HG03442 (cell line): Measurements from ENCODE around the gene KCTD13.
"Not testable (repeated sequence)": the region's sequence is repeated elsewhere in the genome, so short reads cannot be mapped to it uniquely, and the experiment has no call there.

Source experiments
- ATAC-seq: cut with Tn5 transposase; IDR thresholded peaks from one replicate; pipeline ENCODE4 v1.9.1; 2021; ENCODE audit warnings: mild to moderate bottlenecking, moderate library complexity; ENCODE audit not compliant: unreplicated experiment

KCTD13 gene, protein sequence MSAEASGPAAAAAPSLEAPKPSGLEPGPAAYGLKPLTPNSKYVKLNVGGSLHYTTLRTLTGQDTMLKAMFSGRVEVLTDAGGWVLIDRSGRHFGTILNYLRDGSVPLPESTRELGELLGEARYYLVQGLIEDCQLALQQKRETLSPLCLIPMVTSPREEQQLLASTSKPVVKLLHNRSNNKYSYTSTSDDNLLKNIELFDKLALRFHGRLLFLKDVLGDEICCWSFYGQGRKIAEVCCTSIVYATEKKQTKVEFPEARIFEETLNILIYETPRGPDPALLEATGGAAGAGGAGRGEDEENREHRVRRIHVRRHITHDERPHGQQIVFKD

DNA sequence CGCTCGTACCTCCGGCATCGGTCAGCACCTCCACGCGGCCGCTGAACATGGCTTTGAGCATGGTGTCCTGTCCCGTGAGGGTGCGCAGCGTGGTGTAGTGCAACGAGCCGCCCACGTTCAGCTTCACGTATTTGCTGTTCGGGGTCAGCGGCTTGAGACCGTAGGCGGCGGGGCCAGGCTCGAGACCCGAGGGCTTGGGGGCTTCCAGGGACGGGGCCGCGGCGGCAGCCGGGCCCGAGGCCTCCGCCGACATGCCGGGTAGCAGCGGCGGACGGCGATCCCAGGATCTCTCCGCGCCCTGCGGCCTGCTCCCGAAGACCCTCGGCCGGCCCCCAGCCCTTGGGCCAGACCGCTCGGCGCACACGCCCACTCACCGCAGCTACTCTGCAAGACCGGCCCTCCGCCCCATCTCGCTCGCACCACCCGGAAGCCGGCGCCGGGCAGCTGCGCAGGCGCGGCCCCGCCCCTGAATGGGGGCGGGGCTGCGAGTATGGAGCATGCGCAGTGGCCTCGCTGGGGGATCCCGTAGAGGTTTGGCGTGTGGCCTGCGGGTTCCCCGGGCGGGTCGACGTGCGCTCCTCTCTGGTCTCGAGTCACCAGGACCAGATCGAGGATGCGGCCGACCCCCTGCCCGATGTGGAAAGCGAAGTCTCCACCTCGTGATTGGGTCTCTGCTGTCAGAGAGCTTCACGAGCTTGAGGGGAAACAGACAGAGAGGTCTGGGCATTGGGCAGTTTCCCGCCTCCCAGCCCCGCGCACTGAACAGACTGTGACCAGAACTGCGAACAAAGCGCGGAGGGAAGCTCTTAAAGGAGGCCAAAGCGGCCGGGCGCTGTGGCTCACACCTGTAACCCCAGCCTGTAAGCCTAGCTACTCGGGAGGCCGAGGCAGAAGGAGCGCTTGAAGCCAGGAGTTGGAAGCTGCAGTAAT lies at the start of gene KCTD13:
TSS of gene KCTD13 (minus strand) at position 446 of the 930 bp plus-strand sequence. CDS start at position 253, 193 bp downstream.
- ATAC-seq, result peak; percentile 89

DNA sequence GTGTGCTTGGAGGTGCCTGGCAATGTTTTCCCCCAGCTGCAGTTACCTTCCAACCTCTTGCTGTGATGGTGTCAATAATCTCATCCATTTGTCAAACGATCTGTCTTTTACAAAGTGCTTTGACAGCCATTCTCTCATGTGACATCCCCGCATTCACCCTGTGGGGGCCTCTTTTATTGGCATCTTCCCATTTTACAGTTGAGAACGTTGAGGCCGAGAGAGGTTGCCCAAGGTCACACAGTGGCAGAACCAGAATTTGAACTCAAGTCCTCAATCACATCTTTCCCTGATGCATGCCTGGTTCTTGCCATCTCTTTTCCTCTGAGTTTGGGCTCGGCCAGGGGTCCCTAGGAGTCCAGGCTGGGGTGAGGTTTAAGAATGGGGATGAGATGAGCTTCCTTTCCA lies 49.1 kb upstream of the KCTD13 start:
- ATAC-seq, result no peak

DNA sequence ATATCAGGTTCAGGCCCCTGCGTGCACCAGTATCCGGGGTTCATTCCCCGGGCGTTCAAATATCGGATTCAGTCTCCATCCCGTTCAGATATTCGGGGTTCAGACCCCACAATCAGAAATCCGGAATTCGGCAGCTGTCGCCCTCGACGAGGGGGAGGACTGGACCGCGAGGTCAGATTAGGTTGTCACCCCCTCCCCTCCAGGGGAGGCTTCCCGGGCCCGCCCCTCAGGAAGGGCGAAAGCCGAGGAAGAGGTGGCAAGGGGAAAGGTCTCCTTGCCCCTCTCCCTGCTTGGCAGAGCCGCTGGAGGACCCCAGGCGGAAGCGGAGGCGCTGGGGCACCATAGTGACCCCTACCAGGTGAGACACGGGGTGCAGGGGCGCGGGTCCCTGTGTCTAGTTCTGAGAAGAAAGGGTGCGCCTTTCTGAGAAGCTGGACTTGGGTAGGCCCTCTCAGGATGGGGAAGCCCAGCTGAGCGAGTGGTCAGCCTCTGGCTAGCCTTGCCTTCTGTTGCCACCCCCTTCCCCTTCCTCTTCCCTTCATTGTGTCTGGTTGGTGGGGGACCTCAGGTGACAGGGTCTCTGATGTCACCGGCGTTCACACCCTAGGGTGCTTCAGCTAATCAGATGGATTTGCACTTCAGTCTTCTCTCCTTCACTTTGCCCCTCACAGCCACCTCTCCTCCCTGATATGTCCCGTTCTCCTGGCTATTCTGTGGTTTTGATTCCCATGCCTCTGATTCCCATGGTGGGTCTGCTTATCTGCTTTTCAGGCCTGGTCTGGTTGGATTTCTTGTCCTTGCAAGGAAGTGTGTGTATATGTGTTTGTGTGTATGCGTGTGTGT lies 48.5 kb upstream of the KCTD13 start:
- ATAC-seq, result no peak

DNA sequence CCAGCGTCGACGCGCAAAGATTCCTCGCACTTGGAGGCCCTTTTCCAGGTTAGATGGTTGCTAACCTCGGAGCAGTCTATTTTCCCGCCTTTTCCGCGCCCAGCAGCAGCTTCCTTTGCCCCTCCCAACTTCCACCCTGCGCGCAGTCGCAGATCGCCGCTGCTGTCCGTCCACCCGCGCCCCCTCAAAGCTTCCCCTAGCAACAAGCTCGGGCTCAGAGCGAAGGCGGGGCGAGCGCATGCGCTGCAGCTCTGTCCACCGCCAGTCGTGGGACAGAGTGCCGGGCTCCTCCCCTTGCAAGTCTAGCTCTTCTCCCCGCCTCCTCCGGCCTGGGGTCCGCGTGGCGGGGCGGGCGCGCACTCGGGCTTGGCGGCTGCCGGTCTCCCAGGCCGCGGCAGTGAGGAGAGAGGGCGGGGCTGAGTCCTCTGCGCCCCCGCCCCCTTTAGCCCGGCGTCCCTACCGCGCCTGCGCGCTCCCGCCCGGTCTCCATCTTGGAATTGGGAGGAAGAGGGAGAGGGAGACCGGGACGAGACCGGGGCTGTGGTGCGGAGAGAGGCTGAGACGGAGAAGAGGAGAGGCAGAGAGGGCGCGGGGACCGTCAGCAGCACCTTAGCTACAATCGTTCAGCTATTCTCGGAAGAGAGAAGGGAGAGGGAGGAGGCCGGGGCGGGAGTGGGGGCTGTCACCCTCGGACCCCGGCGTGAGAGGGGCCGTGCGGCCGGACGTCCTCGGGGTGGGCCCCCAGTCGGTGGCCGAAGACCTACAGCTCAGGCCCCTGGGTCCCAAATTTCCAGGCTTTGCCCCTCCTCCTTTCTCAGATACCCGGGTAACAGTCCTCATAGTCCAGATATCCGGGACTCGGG lies 47.6 kb upstream of the KCTD13 start, which contains the start of gene TAOK2:
TSS of gene TAOK2 (plus strand) at position 485 of the 863 bp plus-strand sequence. CDS start 3,905 bp downstream, outside the sequence.
- peak; percentile 90 for ATAC-seq

DNA sequence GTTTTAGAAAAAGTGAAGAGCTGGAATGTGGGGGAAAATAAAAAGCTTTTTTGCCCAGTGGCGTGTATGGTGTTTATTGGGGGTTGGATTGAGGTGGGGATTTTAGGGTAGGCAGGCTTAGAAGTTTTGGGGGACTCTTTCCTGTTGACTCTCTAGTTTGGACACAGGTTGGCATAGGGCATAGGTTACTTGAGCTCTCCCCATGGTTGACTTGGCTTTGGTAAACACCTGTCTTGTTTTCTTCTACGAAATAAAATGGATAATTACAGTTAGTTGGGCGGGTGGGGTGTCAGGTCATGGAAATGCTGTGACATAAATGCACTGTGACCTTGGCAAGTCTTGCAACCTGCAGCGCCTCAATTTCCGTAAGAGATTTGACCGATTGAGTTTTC lies 47.0 kb upstream of the KCTD13 start:
- no peak for ATAC-seq

DNA sequence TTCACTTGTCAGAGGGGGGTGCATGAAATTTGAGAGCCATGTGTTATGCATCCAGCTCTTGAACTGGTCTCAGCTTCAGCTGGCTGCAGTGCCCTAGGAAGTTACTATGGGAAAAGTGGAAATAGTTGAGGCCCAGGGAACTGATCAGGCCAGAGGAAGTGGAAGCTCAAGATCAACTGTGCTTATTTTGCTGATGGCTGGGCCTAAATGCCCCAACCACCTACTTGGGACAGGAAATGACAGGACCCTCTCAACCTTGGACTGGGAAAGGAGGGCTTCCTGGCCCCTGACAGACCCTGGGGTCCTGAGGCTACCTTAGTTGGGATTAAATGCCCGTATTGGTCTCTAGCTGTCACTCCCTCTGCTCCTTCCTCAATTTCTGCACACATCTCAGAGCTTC lies 46.5 kb upstream of the KCTD13 start:
- no peak for ATAC-seq

DNA sequence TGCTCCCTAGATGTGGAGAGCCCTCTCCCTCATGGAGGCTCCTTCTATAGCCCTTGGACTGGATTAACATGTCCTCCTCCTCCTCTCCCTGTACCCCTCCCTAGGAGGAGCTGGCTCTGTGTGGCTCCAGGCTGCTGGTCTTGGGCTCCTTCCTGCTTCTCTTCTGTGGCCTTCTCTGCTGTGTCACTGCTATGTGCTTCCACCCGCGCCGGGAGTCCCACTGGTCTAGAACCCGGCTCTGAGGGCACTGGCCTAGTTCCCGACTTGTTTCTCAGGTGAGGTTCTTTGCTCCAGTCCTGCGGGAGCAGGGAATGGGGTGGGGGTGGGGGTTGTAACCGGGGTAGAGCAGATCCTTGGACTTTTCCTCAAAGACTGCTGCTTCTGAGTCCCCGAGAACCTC lies 45.3 kb upstream of the KCTD13 start:
- ATAC-seq, result no peak

DNA sequence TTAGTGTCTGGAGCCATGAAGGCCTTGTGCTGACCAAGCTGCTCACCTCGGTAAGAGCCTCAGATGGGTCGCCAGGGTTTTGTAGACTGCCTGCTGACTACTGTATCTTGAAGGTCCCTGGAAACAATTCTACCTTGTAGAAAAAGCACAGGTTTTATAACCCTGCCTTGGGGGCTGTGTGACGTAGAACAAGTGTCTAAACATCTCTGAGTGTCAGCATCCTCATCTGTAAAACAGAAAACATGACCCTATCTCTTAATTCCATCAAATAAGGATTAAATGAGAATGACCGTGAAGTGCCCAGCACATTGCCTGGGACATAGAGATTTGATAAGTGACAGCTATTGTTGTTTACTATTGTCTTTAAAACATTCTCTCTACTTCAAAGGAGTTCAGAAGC lies 42.2 kb upstream of the KCTD13 start:
- no peak for ATAC-seq

DNA sequence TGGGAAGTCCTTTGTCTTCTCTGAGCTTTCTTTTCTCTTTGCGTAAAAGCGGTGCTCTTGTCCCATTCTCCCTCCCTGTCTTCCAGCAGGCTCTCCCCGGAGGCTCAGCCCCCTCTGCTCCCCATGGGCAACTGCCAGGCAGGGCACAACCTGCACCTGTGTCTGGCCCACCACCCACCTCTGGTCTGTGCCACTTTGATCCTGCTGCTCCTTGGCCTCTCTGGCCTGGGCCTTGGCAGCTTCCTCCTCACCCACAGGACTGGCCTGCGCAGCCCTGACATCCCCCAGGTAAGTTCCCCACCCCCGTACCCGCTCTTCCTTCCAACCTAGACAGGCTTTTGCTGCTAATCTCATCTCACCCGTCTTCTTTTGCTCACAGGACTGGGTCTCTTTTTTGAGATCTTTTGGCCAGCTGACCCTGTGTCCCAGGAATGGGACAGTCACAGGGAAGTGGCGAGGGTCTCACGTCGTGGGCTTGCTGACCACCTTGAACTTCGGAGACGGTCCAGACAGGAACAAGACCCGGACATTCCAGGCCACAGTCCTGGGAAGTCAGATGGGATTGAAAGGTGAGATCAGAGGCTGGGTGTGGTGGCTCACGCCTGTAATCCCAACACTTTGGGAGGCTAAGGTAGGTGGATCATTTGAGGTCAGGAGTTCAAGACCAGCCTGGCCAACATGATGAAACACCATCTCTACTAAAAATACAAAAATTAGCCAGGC lies 37.2 kb upstream of the KCTD13 start:
- no peak for ATAC-seq

DNA sequence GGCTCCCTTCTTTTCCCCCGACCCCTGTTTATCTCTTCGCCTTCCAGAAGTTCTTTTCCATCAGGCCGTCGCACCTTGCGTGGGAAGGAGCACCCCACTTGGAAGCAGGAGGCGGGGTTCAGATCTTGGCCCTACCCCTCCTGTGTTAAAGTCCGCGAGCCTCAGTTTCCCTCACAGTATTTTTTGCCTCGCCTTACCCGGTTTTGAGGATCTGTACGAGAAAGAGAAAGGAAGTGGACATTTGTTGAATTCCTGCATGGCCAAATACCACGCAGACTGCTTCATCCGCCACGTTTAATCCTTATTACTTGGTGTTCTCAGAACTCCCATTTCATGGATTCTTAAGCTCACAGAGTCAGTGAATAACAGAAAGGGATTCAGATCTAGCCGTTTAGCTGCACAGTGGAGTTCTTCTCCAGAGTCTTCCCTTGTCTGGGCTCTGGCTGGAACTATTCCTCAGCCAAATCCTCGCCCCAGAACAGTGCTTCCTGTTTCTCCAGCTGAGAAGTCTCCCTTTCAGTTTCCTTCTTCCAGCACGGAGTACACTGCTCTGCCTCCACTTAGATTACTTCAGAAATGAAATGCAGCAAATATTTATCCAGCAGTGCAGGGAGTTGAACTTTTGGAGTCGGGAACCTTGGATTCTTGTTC lies 36.4 kb upstream of the KCTD13 start:
- no peak for ATAC-seq

DNA sequence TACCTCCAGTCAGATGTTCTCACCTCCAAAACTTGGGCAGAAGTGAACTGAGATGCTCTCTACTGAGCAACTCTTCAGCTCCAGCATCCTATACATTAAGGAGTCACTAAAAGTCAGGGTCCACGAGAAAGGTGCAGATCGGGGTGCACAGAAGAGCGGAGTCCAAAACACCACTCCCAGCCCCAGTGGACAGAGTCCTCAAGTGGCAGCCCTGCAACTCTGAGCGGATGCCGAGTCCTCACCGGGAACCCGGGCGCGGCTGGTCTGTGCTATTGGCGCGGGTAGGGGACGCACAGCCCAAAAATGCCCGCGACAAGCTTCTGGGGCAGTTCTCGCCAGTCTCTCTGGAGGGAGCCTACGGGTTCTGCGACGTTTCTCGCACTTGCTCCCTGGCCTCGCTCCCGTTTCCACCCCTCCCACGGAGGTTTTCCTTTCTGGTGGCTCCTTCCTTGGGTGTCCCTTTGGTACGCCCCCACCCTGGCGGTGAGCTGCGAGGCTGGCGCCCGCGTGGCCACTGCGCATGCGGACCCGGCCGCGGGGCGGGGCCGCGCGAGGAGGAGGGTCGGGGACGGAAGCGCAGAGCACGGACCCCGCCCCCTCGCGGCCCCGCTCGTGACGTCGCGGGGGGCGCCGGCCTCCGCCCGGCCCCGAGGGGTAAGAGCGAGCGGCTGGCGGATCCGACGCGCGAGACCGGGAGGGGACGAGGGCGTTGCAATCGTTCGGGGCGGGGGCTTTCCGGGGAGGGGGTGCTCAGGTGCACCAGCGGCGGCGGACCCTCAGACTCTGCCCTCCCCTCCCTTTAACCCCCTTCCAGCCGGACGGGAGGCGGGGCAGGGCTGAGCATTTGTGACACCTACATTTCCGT lies 35.7 kb upstream of the KCTD13 start, which contains the start of gene TMEM219:
TSS of gene TMEM219 (plus strand) at position 601 of the 865 bp plus-strand sequence. CDS start 1,065 bp downstream, outside the sequence.
- ATAC-seq, result peak; percentile 88

DNA sequence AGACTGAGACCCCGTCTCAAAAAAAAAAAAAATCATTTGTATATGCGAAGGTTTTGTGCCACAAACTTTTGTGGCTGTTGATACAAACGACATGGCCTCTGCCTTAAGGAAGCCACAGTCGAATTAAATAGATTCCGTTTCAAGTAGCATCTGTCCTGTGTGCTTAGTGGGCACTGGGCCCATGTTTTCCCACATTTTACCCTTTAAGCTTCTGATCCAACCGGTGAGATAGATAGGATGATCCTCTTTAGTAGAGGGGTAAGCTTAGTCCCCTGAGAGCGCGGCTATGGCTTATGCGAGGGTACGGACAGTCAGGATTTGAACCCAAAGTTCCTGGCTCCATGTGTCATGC lies 35.1 kb upstream of the KCTD13 start:
- no peak for ATAC-seq

DNA sequence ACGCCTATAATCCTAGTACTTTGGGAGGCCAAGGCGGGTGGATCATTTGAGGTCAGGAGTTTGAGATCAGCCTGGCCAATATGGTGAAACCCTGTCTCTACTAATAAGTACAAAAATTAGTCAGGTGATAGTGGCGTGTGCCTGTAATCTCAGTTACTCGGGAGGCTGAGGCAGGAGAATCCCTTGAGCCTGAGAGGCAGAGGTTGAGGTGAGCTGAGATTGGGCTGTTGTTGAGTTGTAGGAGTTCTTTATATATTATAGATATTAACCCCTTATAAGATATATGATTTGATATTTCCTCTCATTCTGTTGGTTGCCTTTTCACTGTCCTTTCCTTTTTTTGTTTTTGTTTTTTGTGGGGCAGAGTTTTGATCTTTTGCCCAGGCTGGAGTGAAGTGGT lies 33.8 kb upstream of the KCTD13 start:
- ATAC-seq, result not testable (repeated sequence)

DNA sequence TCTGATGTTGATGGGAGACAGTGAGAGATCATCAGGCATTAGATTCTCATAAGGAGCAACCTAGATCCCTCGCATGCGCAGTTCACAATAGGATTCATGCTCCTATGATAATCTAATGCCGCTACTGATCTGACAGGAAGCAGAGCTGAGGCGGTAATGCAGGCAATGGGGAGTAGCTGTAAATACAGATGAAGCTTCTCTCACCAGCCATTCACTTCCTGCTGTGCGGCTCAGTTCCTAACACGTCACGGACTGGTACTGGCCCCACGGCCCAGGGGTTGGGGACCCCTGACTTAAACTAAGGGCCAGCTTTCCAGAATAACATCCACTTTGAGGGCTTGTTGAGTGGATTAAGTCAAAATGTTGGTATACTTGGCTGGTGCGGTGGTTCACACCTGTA lies 33.3 kb upstream of the KCTD13 start:
- ATAC-seq, result no peak

DNA sequence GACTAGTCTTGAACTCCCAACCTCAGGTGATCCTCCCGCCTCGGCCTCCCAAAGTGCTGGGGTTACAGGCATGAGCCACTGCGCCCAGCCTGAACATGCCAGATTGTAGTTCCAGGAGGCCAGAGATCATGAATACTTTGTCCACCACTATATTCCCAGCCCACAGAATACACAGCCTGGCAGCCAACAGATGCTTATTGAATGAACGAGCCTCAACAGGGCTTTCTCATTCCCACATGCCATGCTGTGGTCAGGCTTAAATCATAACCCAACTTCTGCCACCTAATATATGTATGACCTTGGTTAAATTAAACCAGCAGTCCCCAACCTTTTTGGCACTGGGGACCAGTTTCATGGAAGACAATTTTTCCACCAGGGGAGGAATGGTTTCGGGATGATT lies 32.7 kb upstream of the KCTD13 start:
- no peak for ATAC-seq

DNA sequence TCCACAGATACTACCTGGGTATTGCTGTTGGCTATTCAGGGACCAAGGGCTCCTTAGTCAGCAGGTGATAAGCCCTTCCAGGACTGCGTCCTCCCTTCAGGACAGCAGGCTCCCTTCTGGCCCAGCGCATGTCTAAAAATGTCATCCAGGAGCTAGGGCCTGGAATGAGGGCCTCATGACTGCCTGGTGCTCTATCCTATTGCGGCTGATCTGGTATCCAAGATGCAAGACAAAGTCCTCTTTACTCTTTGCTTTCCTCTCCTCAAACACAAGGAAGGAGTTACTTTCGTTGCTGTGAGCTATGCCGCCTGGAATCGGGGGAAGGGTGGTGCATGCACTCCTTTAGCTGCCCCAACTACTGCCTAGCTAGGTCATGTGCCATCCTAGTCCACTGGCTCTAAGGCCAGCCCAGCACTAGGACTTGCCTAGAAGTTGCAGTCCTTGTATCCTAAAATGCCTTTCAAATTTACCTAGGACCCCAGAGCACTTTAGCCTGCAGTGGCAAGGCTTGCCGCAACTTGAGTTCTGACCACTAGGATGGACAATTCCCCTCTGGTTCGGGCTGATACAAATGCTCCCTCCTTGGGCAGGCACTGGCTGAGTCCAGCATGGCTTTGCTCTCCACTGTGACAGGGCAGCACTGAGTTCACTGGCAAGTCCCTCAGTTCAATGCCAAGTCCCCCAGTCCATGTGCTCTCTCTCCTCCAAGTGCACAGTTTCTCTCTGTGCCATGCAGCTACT lies 25.8 kb upstream of the KCTD13 start:
- ATAC-seq, result no peak

DNA sequence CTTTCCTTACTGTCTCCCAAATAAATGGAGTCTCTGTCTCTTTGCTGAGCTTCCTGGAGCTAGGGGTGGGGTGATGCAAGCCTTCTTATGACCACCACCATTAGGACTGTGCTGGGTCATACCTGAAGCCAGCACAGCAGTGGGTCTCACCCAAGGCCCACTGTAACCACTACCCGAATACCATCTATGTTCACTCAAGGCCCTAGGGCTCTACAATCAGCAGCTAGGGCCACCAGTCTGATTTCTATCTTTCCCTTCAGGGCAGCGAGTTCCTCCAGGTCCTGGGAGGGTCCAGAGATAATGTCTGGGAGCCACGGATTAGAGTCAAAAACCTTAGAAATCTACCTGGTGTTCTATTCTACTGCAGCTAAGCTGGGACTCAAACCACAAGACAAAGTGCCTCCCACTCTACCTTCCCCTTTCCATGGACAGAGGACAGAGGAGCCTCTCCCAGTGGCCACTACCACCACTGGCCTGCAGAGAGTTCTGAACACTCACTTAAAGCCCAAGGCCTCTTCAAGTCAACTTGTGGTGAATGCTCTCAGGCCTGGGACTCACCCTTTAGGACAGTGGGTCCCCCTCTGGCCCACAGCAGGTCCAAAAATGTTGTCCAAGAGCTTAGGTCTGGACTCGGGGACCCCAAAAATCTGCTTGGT lies 24.9 kb upstream of the KCTD13 start:
- ATAC-seq, result no peak
